Measurements from ENCODE around the gene ELAVL4.

The ELAVL4 gene

DNA sequence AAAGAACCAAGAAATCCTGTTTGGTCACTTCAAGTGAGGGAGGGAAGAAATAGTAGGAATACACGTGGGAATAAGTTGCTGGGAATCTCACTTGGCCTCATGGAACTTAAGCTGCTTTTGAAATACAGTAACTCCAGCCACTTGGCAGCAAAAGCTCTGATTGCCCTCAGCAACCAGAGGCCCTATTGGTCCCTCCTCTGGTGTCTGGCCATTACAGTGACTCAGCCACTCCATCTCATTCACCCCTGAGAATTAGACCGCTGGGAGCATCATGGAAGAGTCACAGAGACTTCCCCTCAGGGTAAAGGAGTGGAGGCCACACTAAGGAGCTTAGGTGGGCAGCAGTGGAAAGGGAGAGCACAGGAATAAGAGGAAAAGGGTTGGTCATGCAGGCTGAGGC lies 99.6 kb downstream of the ELAVL4 start:
- Mint-ChIP-seq H3K27me3 (ENCODE audit: low read depth) (peaks cover 4% of the 10 kb centered on the region), H3K9me3 (peaks cover 5% of the 10 kb centered on the region)

GRCh38 chr1:50208756-50209155 lies 100.0 kb downstream of the ELAVL4 start:
- H3K4me1 Mint-ChIP-seq, result no peaks in the 10 kb centered on the region
- no peak overlapping the region for H3K27ac Mint-ChIP-seq
- no peaks in the 10 kb centered on the region for H3K36me3 Mint-ChIP-seq (ENCODE audit: low read depth)
- no peak overlapping the region for H3K4me3 Mint-ChIP-seq
- no peak for TF ChIP-seq CTCF (IDR thresholded peaks at IDR 0.05; ENCODE audit: unreplicated experiment in 3 of 3)
- H3K9me3 Mint-ChIP-seq, result peaks cover 5% of the 10 kb centered on the region
- peaks cover 4% of the 10 kb centered on the region for H3K27me3 Mint-ChIP-seq (ENCODE audit: low read depth)

More for the DNA sequence above, 99.6 kb downstream of the ELAVL4 start:
- Mint-ChIP-seq H3K4me1 (no peaks in the 10 kb centered on the region), H3K4me3 (no peak overlapping the region), H3K36me3 (ENCODE audit: low read depth) (no peaks in the 10 kb centered on the region), H3K27ac (no peak overlapping the region)
- TF ChIP-seq CTCF (IDR thresholded peaks at IDR 0.05; ENCODE audit: unreplicated experiment in 3 of 3), result no peak

DNA sequence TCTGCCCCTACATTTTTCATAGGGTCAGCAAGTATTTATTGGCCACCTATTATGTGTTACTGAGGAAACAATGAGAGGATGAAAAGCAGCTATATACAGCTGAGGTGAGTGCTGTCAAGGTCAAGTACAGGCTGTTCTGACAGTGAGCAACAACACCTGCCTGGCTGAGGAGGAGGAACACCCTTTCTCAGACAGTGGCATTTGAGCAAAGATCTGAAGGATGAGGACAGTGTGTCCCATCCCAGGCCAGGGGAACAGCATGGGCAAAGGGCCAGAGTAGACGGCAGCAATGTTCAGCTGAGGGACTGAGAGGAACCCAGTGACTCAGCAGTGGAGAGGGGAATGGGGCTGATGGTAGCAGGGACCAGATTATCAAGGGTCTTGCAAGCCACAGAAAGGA lies 101.0 kb downstream of the ELAVL4 start:
- Mint-ChIP-seq H3K27me3 (ENCODE audit: low read depth) (peaks cover 4% of the 10 kb centered on the region), H3K36me3 (ENCODE audit: low read depth) (no peaks in the 10 kb centered on the region), H3K4me3 (no peak overlapping the region), H3K4me1 (no peaks in the 10 kb centered on the region), H3K27ac (no peak overlapping the region), H3K9me3 (peaks cover 5% of the 10 kb centered on the region)
- TF ChIP-seq CTCF (IDR thresholded peaks at IDR 0.05; ENCODE audit: unreplicated experiment in 3 of 3), result no peak

- no peak overlapping the region for H3K4me3 Mint-ChIP-seq
Observed at GRCh38 chr1:50213505-50213904, 104.8 kb downstream of the ELAVL4 start.

GRCh38 chr1:50214717-50215116 lies 106.0 kb downstream of the ELAVL4 start:
- Mint-ChIP-seq H3K4me3 (no peak overlapping the region), H3K27me3 (ENCODE audit: low read depth) (no peaks in the 10 kb centered on the region), H3K4me1 (no peaks in the 10 kb centered on the region), H3K9me3 (no peaks in the 10 kb centered on the region), H3K36me3 (ENCODE audit: low read depth) (no peaks in the 10 kb centered on the region), H3K27ac (no peak overlapping the region)
- no peak for TF ChIP-seq CTCF (IDR thresholded peaks at IDR 0.05; ENCODE audit: unreplicated experiment in 3 of 3)

More at GRCh38 chr1:50213505-50213904, 104.8 kb downstream of the ELAVL4 start:
- Mint-ChIP-seq H3K27me3 (ENCODE audit: low read depth) (no peaks in the 10 kb centered on the region), H3K36me3 (ENCODE audit: low read depth) (no peaks in the 10 kb centered on the region), H3K9me3 (no peaks in the 10 kb centered on the region), H3K4me1 (no peaks in the 10 kb centered on the region), H3K27ac (no peak overlapping the region)
- no peak for TF ChIP-seq CTCF (IDR thresholded peaks at IDR 0.05; ENCODE audit: unreplicated experiment in 3 of 3)

- no peak for TF ChIP-seq CTCF (IDR thresholded peaks at IDR 0.05; ENCODE audit: unreplicated experiment in 3 of 3)
- no peaks in the 10 kb centered on the region for H3K36me3 Mint-ChIP-seq (ENCODE audit: low read depth)
Observed at GRCh38 chr1:50218344-50219120, 109.8 kb downstream of the ELAVL4 start.

More at GRCh38 chr1:50218344-50219120, 109.8 kb downstream of the ELAVL4 start:
- H3K9me3 Mint-ChIP-seq, result peaks cover 8% of the 10 kb centered on the region
- H3K4me1 Mint-ChIP-seq, result no peaks in the 10 kb centered on the region
- H3K4me3 Mint-ChIP-seq, result no peak overlapping the region
- no peak overlapping the region for H3K27ac Mint-ChIP-seq
- H3K27me3 Mint-ChIP-seq (ENCODE audit: low read depth), result no peaks in the 10 kb centered on the region

Measured in nephron (organoid).